ENCODE data around the gene MAP3K15.

GRCh38 chrX:19332983-19333382 lies 182.3 kb downstream of the MAP3K15 start:
- no peak for TF ChIP-seq POLR2A (IDR thresholded peaks at IDR 0.05; ENCODE audit: low read length)
- no peak for TF ChIP-seq GATA1 (IDR thresholded peaks at IDR 0.05; ENCODE audit: low read depth, low read length)
